Loucy (cell line): ENCODE data around the gene LONP2.

ENCODE experiments used
- H2AFZ ChIP-seq: fragments of 200-600 bp; sonication (generic); 2 replicates; pipeline ENCODE4 v1.6.0; 2016; ENCODE audit warnings: antibody characterized with exemption, mild to moderate bottlenecking, low read length, moderate library complexity
- H3F3A ChIP-seq: fragments of 200-600 bp; 2 replicates; pipeline ENCODE4 v1.6.0; 2016; ENCODE audit warnings: antibody characterized with exemption, low read depth, mild to moderate bottlenecking
- H3K27me3 ChIP-seq: fragments of 200-600 bp; sonication (generic); 2 replicates; pipeline ENCODE4 v1.6.1; 2014; ENCODE audit warnings: low read length, mild to moderate bottlenecking; ENCODE audit not compliant: insufficient read depth, poor library complexity, severe bottlenecking
- H3K36me3 ChIP-seq: fragments of 200-600 bp; sonication (generic); 2 replicates; pipeline ENCODE4 v1.6.1; 2016; ENCODE audit warnings: low read length; ENCODE audit not compliant: insufficient read depth
- H3K4me1 ChIP-seq: fragments of 200-600 bp; sonication (generic); 2 replicates; pipeline ENCODE4 v1.5.1; 2014; ENCODE audit warnings: low read length, mild to moderate bottlenecking; ENCODE audit not compliant: insufficient read depth, poor library complexity, severe bottlenecking
- H3K4me2 ChIP-seq: fragments of 200-600 bp; sonication (generic); 2 replicates; pipeline ENCODE4 v1.6.0; 2014; ENCODE audit warnings: antibody characterized with exemption, low read length, low read depth, mild to moderate bottlenecking; ENCODE audit not compliant: poor library complexity, severe bottlenecking
- H3K4me3 ChIP-seq: fragments of 200-600 bp; sonication (generic); 2 replicates; pipeline ENCODE4 v1.5.1; 2014; ENCODE audit warnings: low read length, mild to moderate bottlenecking, mixed read lengths; ENCODE audit not compliant: poor library complexity, severe bottlenecking
- H3K79me2 ChIP-seq: fragments of 200-600 bp; sonication (generic); 2 replicates; pipeline ENCODE4 v1.6.1; 2014; ENCODE audit warnings: low read length; ENCODE audit not compliant: insufficient read depth
- H3K9ac ChIP-seq: fragments of 200-600 bp; sonication (generic); 2 replicates; pipeline ENCODE4 v1.6.0; 2014; ENCODE audit warnings: mild to moderate bottlenecking, low read depth, low read length, moderate library complexity; ENCODE audit not compliant: poor library complexity, severe bottlenecking
- H3K9me2 ChIP-seq: fragments of 200-600 bp; sonication (generic); replicated peaks from 2 replicates; pipeline ENCODE4 v1.6.1; 2016; ENCODE audit warnings: low read depth, low read length, mixed read lengths
- H3K9me3 ChIP-seq: fragments of 200-600 bp; sonication (generic); 2 replicates; pipeline ENCODE4 v1.6.1; 2014; ENCODE audit warnings: mild to moderate bottlenecking, antibody characterized with exemption, low read length, low read depth; ENCODE audit not compliant: insufficient read depth
- H4K20me1 ChIP-seq: fragments of 200-600 bp; sonication (generic); 2 replicates; pipeline ENCODE4 v1.6.0; 2014; ENCODE audit warnings: antibody characterized with exemption, low read length, mild to moderate bottlenecking; ENCODE audit not compliant: insufficient read depth, poor library complexity, severe bottlenecking
- EZH2phosphoT487 ChIP-seq: fragments of 200-600 bp; IDR thresholded peaks from 2 replicates; pipeline ENCODE4 v1.6.1; 2018; ENCODE audit warnings: antibody characterized with exemption, mild to moderate bottlenecking, moderate library complexity, borderline replicate concordance
- TF ChIP-seq, protein P1 (sequence below): fragments of 200-600 bp; sonication (generic); conservative IDR thresholded peaks from 2 replicates; pipeline ENCODE4 v1.5.1; 2014; ENCODE audit warnings: mild to moderate bottlenecking, antibody characterized with exemption, low read length

Gene LONP2

DNA sequence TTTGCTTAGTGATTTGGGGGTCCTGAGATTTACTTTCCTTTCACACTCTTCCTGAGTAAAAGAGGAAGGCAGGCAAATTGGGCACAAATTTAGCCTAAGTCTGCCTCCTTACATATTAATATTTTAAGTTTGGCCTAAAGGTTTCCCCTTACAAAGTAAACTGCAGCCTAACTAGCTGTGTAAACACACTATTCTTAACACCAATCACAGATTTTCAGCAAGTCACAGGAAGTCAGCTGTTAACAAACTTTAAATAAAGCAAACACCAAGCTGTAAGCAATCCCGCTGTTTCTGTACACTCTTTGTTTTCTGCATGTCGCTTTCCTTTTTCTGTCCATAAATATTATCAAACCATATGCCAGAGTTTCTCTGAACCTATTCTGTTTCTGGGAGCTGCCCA, 48.4 kb downstream of the LONP2 start:
- Histone ChIP-seq H4K20me1 (no peaks in the 10 kb centered on the region), H3K9me2 (no peaks in the 10 kb centered on the region), H3K79me2 (no peaks in the 10 kb centered on the region), H3K4me2 (no peak overlapping the region), H3K36me3 (peaks cover 52% of the 10 kb centered on the region; the same call in 1 of the 2 replicates), H3F3A (no peaks in the 10 kb centered on the region), H3K9me3 (peaks cover 2% of the 10 kb centered on the region), H3K4me1 (peaks cover 6% of the 10 kb centered on the region), H3K4me3 (no peak overlapping the region), H3K27me3 (peaks cover 4% of the 10 kb centered on the region), H3K9ac (no peak overlapping the region), H2AFZ (no peak overlapping the region)
- no peak for TF ChIP-seq EZH2phosphoT487
- TF ChIP-seq, protein P1, sequence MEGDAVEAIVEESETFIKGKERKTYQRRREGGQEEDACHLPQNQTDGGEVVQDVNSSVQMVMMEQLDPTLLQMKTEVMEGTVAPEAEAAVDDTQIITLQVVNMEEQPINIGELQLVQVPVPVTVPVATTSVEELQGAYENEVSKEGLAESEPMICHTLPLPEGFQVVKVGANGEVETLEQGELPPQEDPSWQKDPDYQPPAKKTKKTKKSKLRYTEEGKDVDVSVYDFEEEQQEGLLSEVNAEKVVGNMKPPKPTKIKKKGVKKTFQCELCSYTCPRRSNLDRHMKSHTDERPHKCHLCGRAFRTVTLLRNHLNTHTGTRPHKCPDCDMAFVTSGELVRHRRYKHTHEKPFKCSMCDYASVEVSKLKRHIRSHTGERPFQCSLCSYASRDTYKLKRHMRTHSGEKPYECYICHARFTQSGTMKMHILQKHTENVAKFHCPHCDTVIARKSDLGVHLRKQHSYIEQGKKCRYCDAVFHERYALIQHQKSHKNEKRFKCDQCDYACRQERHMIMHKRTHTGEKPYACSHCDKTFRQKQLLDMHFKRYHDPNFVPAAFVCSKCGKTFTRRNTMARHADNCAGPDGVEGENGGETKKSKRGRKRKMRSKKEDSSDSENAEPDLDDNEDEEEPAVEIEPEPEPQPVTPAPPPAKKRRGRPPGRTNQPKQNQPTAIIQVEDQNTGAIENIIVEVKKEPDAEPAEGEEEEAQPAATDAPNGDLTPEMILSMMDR, result no peak

DNA sequence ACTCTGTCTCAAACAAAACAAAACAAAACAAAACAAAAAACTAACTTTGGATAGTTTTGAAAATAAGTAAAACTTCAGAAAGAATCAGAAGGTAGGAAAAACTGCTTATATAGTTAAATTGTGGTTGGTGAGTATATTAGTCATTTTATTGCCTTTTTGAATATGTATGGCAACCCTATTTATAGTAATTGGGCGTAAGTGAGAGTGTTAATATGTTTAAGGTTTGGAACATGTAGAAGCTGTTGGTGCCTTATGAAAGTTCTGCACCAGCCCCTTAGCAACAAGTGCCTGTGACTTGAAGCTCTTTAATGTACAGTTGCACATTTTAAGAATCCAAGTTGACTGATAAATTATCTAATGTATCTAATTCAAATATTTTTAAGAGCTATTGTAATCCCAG, 50.6 kb downstream of the LONP2 start:
- no peaks in the 10 kb centered on the region for H3K9me3 ChIP-seq
- no peaks in the 10 kb centered on the region for H4K20me1 ChIP-seq
- no peaks in the 10 kb centered on the region for H3K27me3 ChIP-seq
- no peak overlapping the region for H2AFZ ChIP-seq
- peaks cover 55% of the 10 kb centered on the region; the same call in 1 of the 2 replicates for H3K36me3 ChIP-seq
- H3K79me2 ChIP-seq, result no peaks in the 10 kb centered on the region
- TF ChIP-seq, protein P1, result no peak
- TF ChIP-seq EZH2phosphoT487, result no peak
- H3K4me1 ChIP-seq, result peaks cover 6% of the 10 kb centered on the region
- H3K4me2 ChIP-seq, result no peak overlapping the region
- H3K9me2 ChIP-seq, result no peaks in the 10 kb centered on the region
- H3K4me3 ChIP-seq, result no peak overlapping the region
- no peak overlapping the region for H3K9ac ChIP-seq
- no peaks in the 10 kb centered on the region for H3F3A ChIP-seq

DNA sequence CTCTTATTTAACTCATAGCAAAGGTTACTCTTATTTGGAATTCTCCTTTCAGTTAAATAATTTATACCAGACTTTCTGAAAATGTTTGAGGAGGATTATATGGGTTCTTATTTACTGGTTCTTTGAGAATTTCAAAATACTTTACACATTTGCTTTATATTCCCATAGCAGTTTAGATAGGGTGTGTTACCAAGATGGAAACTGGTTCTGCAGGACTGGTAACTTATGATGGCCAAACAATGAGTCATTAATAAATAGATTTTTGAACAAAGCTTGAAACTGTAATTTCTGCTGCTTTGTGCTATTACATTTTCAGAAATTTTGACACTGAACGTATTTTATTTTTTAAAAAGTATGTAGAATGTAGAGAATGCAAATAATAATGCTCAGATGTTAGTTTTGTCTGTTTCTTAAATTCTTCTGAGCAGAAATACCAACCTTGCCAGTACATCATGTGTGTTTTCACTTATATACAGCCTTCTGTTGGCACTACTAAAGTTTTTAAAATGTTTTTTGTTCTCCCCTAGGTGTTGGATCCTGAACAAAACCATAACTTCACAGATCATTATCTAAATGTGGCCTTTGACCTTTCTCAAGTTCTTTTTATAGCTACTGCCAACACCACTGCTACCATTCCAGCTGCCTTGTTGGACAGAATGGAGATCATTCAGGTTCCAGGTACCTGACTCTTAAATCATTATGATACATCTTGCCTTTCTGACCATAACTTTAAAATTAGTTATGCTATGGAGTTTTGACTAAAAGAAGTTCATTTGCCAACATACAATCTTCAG, 51.6 kb downstream of the LONP2 start:
- Histone ChIP-seq H3K9me2 (no peaks in the 10 kb centered on the region), H3K27me3 (no peaks in the 10 kb centered on the region), H3K9ac (no peak overlapping the region), H3K4me2 (no peak overlapping the region), H3K79me2 (no peaks in the 10 kb centered on the region), H3F3A (no peaks in the 10 kb centered on the region), H3K36me3 (peaks cover 56% of the 10 kb centered on the region; the same call in 1 of the 2 replicates), H3K9me3 (no peaks in the 10 kb centered on the region), H3K4me1 (peaks cover 2% of the 10 kb centered on the region), H2AFZ (no peak overlapping the region), H4K20me1 (no peaks in the 10 kb centered on the region), H3K4me3 (no peak overlapping the region)
- no peak for TF ChIP-seq EZH2phosphoT487
